Body of pancreas (tissue), 4 donors: ENCODE measurements around the gene SUMO3.

Experiments used
- CTCF ChIP-seq, 7 experiments: fragments of 450-650 bp in 4 of 7; fragments of 200-600 bp in 3 of 7; sonication (generic) in 3 of 7; IDR thresholded peaks; one replicate each; pipeline ENCODE4 v1.5.1; 2016 to 2019; ENCODE audit warnings: antibody characterized with exemption in 7 of 7
- POLR2A ChIP-seq, 3 donors: fragments of 450-650 bp; IDR thresholded peaks; one replicate each; pipeline ENCODE4 v1.6.1; 2016; ENCODE audit warnings: antibody characterized with exemption in 3 of 3, mild to moderate bottlenecking in 2 of 3

GRCh38 chr21:44814498-44815023, 3.3 kb downstream of the SUMO3 start:
- TF ChIP-seq CTCF (IDR thresholded peaks at IDR 0.05) (no peak), POLR2A (IDR thresholded peaks at IDR 0.05) (no peak)
